Measurements from ENCODE around the gene MLXIP.

The MLXIP gene

GRCh38 chr12:122076743-122077495 is 1.6 kb upstream of the MLXIP start:
- peak in 1 of 56 donors; percentile 13 for DNase-seq

DNA sequence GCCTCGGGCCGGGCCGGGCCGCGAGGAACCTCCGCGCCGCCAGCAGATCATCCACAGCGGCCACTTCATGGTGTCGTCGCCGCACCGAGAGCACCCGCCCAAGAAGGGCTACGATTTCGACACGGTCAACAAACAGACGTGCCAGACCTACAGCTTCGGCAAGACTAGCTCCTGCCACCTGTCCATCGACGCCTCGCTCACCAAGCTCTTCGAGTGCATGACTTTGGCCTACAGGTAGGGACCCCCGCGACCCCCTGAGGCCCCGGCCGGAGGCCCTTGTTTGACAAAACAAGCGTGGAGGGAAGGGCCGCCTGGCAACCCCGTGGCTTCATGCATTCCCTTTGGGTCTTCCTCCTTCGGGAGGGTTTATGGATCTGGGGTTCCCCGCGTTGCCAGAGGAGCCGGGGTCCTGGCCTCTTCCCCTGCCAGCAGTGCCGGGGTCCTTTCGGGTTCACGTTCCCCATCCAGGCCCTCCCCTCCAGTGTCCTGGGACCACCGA is 526 bp downstream of the MLXIP start:
- DNase-seq: peak in 10 of 56 donors; percentile 24 to 53 (median 40)

GRCh38 chr12:122079532-122080081 is 1.1 kb downstream of the MLXIP start:
- DNase-seq: peak in 4 of 56 donors; percentile 17 to 38 (median 27)

- peak in 34 of 56 donors; percentile 14 to 63 (median 33) for DNase-seq
These were observed 1.9 kb downstream of the MLXIP start for GRCh38 chr12:122080149-122081082.

DNA sequence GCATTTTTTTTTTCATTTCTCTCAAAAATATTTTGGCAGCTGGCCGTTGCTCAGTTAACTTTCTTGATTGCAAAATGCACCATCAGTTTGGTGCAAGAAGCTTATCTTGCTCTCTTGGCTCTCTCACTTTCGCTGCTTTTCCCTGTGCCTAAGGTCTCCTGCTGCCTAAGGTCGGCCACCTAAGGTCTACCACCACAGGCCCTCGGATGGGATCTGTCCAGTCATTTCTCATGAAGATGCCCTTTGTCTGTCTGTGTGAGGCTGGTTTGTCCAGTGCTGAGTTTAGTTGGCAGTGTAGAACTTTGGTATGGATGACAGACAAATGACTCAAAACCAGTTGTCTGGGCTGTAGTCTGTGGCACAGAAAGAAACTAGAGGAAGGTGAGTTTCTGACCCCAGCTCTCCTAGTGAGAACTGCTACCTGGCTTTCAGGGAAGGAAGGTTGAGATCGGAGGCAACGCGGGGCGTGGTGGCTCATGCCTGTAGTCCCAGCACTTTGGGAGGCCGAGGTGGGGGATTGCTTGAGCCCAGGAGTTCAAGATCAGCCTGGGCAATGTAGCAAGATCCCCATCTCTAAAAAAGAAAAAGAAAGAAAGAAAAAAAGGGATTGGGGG is 2.6 kb downstream of the MLXIP start:
- peak in 7 of 56 donors; percentile 4 to 31 (median 20) for DNase-seq

- DNase-seq: peak in 5 of 56 donors; percentile 7 to 33 (median 18)
These were observed 3.2 kb downstream of the MLXIP start for GRCh38 chr12:122081697-122082221.

DNA sequence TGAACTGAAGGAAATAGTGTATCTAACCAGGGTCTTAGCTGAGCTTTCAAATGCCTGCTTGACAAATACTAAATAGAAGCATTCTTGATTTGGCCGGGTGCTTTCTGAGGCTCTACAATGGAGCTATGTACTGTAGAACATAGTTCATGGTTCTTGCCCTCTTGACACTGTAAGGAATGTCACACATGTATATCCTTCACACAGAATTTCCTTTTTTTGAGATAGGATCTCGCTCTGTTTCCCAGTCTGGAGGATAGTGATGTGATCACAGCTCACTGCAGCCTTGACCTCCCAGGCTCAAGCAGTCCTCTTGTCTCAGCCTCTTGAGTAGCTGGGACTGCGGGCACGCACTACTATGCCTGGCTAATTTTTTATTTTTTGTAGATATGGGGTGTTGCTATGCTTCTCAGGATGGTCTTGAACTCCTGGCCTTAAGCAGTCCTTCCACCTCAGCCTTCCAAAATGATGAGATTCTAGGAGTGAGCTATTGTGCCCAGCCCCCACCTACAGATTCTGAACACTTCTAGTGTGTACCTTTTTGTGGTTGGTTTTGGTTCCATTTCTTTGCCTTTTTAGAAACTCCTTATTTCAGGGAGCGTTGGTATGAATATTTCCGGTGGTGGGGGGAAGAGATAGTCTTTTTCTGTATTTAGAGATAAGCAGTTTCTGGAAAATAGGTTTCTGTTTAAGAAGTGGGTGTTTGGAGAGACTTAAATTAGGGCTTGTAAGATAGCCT is 4.2 kb downstream of the MLXIP start:
- no peak for DNase-seq

- DNase-seq: no peak
These were observed 6.4 kb downstream of the MLXIP start for GRCh38 chr12:122084857-122085405.

DNA sequence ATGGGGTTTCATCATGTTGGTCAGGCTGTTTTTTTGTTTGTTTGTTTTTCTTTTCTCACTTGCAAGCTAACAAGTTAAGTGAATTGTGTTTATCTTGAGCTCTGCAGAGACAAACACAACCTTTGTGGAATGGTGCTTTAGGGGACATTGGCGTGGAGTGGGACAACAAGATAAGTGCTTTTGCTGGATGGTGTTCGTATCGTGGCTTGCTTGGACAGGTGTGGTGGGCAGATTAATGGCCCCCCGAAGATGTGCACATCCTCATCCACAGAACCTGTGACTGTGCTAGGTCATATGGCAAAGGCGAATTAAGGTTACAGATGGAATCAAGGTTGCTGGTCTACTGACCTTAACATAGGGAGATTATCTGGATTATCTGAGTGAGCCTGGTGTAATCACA is 7.0 kb downstream of the MLXIP start:
- no peak for DNase-seq

GRCh38 chr12:122086116-122086515 is 7.6 kb downstream of the MLXIP start:
- no peak for DNase-seq

- no peak for DNase-seq
These were observed 8.2 kb downstream of the MLXIP start for GRCh38 chr12:122086641-122087285.

GRCh38 chr12:122087431-122088178 is 9.0 kb downstream of the MLXIP start:
- DNase-seq: no peak

- DNase-seq: no peak
These were observed 9.7 kb downstream of the MLXIP start for GRCh38 chr12:122088179-122088810.

GRCh38 chr12:122089077-122089476 is 10.5 kb downstream of the MLXIP start:
- DNase-seq: peak in 4 of 56 donors; percentile 13 to 29 (median 20)

DNA sequence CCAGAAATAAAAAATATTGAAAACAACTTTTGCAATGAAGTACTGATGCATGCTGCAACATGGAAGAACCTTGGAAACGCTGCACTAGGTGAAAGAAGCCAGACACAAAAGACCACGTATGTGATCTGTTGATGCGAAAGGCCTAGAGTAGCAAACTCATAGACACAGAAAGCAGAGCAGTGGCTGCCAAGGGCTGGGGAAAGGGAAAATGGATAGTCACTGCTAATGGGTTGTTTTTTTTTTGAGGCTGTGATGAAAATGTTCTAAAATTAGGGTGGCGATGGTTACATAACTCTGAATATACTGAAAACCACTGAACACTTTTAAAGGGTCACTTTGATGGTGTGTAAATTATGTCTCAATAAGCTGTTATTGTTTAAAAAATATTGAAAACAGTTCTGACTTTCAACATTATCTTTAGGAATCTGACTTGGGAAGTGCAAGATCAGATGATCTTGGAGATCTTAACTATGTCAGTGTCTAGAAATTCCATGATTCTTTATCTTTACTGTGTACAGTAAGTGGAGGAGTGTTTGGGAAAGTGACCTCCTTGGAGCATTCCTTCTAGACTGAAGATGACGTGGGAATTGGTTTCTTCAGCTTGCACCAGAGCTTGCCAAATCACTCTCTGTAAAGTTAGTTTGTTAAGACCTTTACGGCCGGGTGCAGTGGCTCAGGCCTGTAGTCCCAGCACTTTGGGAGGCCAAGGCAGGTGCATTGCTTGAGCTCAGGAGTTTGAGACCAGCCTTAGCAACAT is 12.4 kb downstream of the MLXIP start:
- DNase-seq: no peak

- no peak for DNase-seq
These were observed 14.7 kb downstream of the MLXIP start for GRCh38 chr12:122093098-122093883.

Measured in nucleus accumbens (tissue), 56 donors.